ELF-1 (cell line): ENCODE measurements around the gene MET.
"Not testable (repeated sequence)": the region's sequence is repeated elsewhere in the genome, so short reads cannot be mapped to it uniquely, and the experiment has no call there.

Experiments
- DNase-seq: peaks from one replicate; pipeline ENCODE4 v3.0.0-alpha.2; 2016; ENCODE audit warnings: low read depth, low spot score

The MET gene

GRCh38 chr7:116807011-116807560, 135.1 kb downstream of the MET start:
- DNase-seq = no peak

GRCh38 chr7:116809636-116810266, 137.8 kb downstream of the MET start:
- DNase-seq = no peak

- no peak for DNase-seq
These were observed 138.5 kb downstream of the MET start for GRCh38 chr7:116810267-116811116.

GRCh38 chr7:116811768-116812167, 139.8 kb downstream of the MET start:
- no peak for DNase-seq

GRCh38 chr7:116812860-116813259, 140.9 kb downstream of the MET start:
- DNase-seq = no peak

- DNase-seq = not testable (repeated sequence)
These were observed 141.4 kb downstream of the MET start for GRCh38 chr7:116813371-116813770.

GRCh38 chr7:116815041-116815440, 143.0 kb downstream of the MET start:
- DNase-seq = no peak

GRCh38 chr7:116820149-116820548, 148.2 kb downstream of the MET start:
- no peak for DNase-seq

- DNase-seq = not testable (repeated sequence)
These were observed 149.7 kb downstream of the MET start for GRCh38 chr7:116821647-116822046.

GRCh38 chr7:116824449-116824848, 152.5 kb downstream of the MET start:
- no peak for DNase-seq

GRCh38 chr7:116828281-116828680, 156.3 kb downstream of the MET start:
- DNase-seq = no peak

GRCh38 chr7:116829041-116829440, 157.0 kb downstream of the MET start:
- DNase-seq = no peak

- DNase-seq = no peak
These were observed 157.5 kb downstream of the MET start for GRCh38 chr7:116829493-116829892.

- no peak for DNase-seq
These were observed 160.7 kb downstream of the MET start for GRCh38 chr7:116832692-116833091.

- DNase-seq = no peak
These were observed 163.0 kb downstream of the MET start for GRCh38 chr7:116834815-116835504.

GRCh38 chr7:116836048-116836447, 164.1 kb downstream of the MET start:
- DNase-seq = no peak

GRCh38 chr7:116836911-116837310, 164.9 kb downstream of the MET start:
- DNase-seq = no peak

GRCh38 chr7:116837586-116837985, 165.6 kb downstream of the MET start:
- DNase-seq = no peak

GRCh38 chr7:116840256-116840655, 168.3 kb downstream of the MET start:
- DNase-seq = no peak

- no peak for DNase-seq
These were observed 170.4 kb downstream of the MET start for GRCh38 chr7:116842371-116842770.

GRCh38 chr7:116843378-116843777, 171.4 kb downstream of the MET start:
- DNase-seq = no peak
